Cardiac muscle cell (in vitro differentiated cells and primary cell): Measurements from ENCODE around the gene STK26. TPM values are rescaled to one million over a fixed set of nuclear protein-coding genes. Genes with fewer than 3 reads are reported as not detected.

Source experiments
- DNase-seq, 2 donors: peaks; one replicate each; pipeline versions ENCODE4 v3.0.0 to v3.0.0-alpha.2; 2010 to 2017; ENCODE audit warnings: low read depth in 1 of 2, low spot score in 1 of 2
- H3K27ac ChIP-seq: fragments of 200-600 bp; sonication (generic); 2 replicates; pipeline ENCODE4 v1.5.1; 2016
- H3K27me3 ChIP-seq: fragments of 200-600 bp; sonication (generic); 2 replicates; pipeline ENCODE4 v1.6.0; 2016; ENCODE audit warnings: control low read depth
- H3K36me3 ChIP-seq: fragments of 200-600 bp; sonication (generic); 2 replicates; pipeline ENCODE4 v1.5.1; 2016; ENCODE audit warnings: control low read depth
- H3K4me1 ChIP-seq: fragments of 200-600 bp; sonication (generic); 2 replicates; pipeline ENCODE4 v1.8.1; 2017; ENCODE audit warnings: low read depth, mild to moderate bottlenecking, mixed run types
- H3K4me3 ChIP-seq: fragments of 200-600 bp; sonication (generic); 2 replicates; pipeline ENCODE4 v1.5.1; 2016; ENCODE audit warnings: mild to moderate bottlenecking
- H3K9me3 ChIP-seq: fragments of 200-600 bp; sonication (generic); 2 replicates; pipeline ENCODE4 v1.5.1; 2017; ENCODE audit warnings: low read depth, mild to moderate bottlenecking, control low read depth
- polyA plus RNA-seq: library from polyadenylated mRNA; unstranded; fragments of >200 nt; fragmentation: Nextera tagmentation; extraction: Ambion mirVana; gene quantifications from 2 replicates; pipeline ENCODE4 v1.2.1, GENCODE V29; 2016
- total RNA-seq: library from RNA; depleted of rRNA; stranded (reverse); fragments of >200 nt; gene quantifications from 2 replicates; pipeline ENCODE4 v1.2.3, GENCODE V29; 2016
- TF ChIP-seq, protein P1 (sequence below): IDR thresholded peaks from 2 replicates; pipeline ENCODE4 v1.5.1; 2012; ENCODE audit warnings: low read depth, mild to moderate bottlenecking, low read length

The STK26 gene
- total and polyA plus RNA-seq, 2 experiments from 2014 or later: 86.1 to 112 TPM

DNA sequence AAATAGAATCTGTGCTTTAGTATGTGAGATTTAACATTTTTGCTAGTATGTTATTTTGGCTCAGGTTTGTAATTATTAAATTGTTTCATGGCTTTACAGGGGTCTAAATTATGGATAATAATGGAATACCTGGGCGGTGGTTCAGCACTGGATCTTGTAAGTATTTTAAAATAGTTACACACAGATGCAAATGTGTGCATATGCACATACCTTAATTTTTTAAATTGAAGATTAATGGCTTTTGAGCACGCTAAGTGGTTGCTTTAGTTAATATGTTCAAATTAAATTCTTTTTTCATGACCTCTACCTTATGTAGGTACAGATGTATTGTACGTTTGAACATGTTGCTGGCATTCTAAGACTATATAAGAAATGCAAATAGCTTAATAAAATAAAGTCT is 40.2 kb downstream of the STK26 start:
- H3K36me3 ChIP-seq: peaks cover 6% of the 10 kb centered on the region
- TF ChIP-seq, protein P1, sequence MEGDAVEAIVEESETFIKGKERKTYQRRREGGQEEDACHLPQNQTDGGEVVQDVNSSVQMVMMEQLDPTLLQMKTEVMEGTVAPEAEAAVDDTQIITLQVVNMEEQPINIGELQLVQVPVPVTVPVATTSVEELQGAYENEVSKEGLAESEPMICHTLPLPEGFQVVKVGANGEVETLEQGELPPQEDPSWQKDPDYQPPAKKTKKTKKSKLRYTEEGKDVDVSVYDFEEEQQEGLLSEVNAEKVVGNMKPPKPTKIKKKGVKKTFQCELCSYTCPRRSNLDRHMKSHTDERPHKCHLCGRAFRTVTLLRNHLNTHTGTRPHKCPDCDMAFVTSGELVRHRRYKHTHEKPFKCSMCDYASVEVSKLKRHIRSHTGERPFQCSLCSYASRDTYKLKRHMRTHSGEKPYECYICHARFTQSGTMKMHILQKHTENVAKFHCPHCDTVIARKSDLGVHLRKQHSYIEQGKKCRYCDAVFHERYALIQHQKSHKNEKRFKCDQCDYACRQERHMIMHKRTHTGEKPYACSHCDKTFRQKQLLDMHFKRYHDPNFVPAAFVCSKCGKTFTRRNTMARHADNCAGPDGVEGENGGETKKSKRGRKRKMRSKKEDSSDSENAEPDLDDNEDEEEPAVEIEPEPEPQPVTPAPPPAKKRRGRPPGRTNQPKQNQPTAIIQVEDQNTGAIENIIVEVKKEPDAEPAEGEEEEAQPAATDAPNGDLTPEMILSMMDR: no peak
- no peaks in the 10 kb centered on the region for H3K9me3 ChIP-seq
- no peak overlapping the region for H3K27ac ChIP-seq
- no peaks in the 10 kb centered on the region for H3K27me3 ChIP-seq
- no peak overlapping the region for H3K4me3 ChIP-seq
- DNase-seq: no peak
- H3K4me1 ChIP-seq: peaks cover 5% of the 10 kb centered on the region

GRCh38 chrX:132063862-132064261 is 40.8 kb downstream of the STK26 start:
- no peak overlapping the region for H3K27ac ChIP-seq
- no peaks in the 10 kb centered on the region for H3K9me3 ChIP-seq
- no peaks in the 10 kb centered on the region for H3K27me3 ChIP-seq
- peaks cover 5% of the 10 kb centered on the region for H3K4me1 ChIP-seq
- TF ChIP-seq, protein P1: no peak
- no peak overlapping the region for H3K4me3 ChIP-seq
- DNase-seq: no peak
- peaks cover 11% of the 10 kb centered on the region for H3K36me3 ChIP-seq

- Histone ChIP-seq H3K9me3 (no peaks in the 10 kb centered on the region), H3K36me3 (peaks cover 29% of the 10 kb centered on the region), H3K4me3 (no peak overlapping the region), H3K27ac (no peak overlapping the region), H3K27me3 (no peaks in the 10 kb centered on the region), H3K4me1 (peaks cover 5% of the 10 kb centered on the region)
- TF ChIP-seq, protein P1: no peak
- DNase-seq: no peak
Observed at GRCh38 chrX:132068405-132068804, 45.3 kb downstream of the STK26 start.

DNA sequence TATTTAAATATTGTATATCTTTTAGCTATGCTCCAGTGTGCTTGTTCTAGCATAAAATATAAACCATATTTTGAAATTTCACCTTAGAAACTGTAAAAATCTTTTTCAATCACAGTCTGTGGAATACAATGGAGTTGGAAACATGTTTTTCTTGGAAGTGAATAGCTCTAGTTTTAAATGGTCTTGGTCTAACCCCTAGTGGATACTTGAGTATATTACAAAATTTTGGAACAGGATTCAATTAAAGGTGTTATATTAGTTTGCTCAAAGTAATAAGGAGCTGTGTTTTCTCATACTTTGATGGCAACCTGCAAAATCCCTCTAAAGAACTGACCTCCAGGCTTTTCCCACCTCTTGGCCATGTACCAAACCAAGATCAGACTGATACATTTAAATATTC is 48.2 kb downstream of the STK26 start:
- Histone ChIP-seq H3K36me3 (peaks cover 52% of the 10 kb centered on the region), H3K9me3 (no peaks in the 10 kb centered on the region), H3K27ac (no peak overlapping the region), H3K27me3 (no peaks in the 10 kb centered on the region), H3K4me1 (no peaks in the 10 kb centered on the region), H3K4me3 (no peak overlapping the region)
- peak; percentile 12 to 26 for DNase-seq
- TF ChIP-seq, protein P1: peak; percentile 29

DNA sequence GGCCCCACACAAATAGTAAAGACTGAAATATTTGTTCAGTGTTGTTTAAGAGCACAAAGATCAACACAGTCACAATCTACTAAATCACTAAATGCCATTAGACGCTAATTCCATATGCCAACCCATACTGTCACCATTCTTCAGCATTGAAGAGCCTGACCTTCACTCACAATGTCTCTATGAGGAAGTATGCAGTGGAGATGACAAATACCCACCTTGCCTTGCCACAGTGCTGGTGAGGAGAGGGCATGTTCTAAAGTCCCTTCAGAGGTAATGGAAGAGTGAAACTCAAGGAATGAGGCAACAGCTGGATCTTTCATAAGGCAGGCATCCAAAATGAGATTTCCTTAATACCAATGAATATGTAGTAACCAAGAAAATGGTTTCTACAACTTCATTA is 54.3 kb downstream of the STK26 start:
- Histone ChIP-seq H3K4me1 (no peaks in the 10 kb centered on the region), H3K36me3 (peaks cover 32% of the 10 kb centered on the region), H3K4me3 (no peak overlapping the region), H3K9me3 (no peaks in the 10 kb centered on the region), H3K27me3 (no peaks in the 10 kb centered on the region), H3K27ac (no peak overlapping the region)
- DNase-seq: no peak
- TF ChIP-seq, protein P1: no peak

DNA sequence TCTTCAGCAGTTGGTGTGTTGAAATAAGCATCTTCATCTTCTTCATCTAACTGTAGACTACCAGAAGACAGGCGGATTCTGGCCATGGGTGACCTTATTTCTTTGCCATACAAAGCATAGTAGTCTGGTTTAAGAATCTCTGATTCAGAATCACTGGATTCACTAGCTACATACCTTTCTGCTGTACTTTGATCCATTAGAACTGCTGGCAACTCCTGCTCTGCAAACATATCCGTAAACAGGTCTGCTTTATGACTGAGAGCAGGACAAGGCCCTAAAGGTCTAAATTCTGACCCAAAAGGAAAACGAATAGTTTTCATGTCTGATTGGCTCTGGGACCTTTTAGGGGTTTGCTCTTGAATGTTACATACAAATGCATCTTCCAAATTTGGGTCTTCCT is 54.8 kb downstream of the STK26 start:
- Histone ChIP-seq H3K36me3 (peaks cover 27% of the 10 kb centered on the region), H3K27me3 (no peaks in the 10 kb centered on the region), H3K4me1 (no peaks in the 10 kb centered on the region), H3K27ac (no peak overlapping the region), H3K4me3 (no peak overlapping the region), H3K9me3 (no peaks in the 10 kb centered on the region)
- no peak for DNase-seq
- TF ChIP-seq, protein P1: no peak
